GM19351 (cell line): ENCODE data around the gene SRCIN1.
"Not testable (repeated sequence)": the region's sequence is repeated elsewhere in the genome, so short reads cannot be mapped to it uniquely, and the experiment has no call there.

Source experiments
- ATAC-seq: cut with Tn5 transposase; IDR thresholded peaks from one replicate; pipeline ENCODE4 v1.9.1; 2021; ENCODE audit warnings: mild to moderate bottlenecking, moderate library complexity; ENCODE audit not compliant: unreplicated experiment

Gene SRCIN1

GRCh38 chr17:38550661-38551060 lies 55.1 kb downstream of the SRCIN1 start:
- ATAC-seq, result no peak

GRCh38 chr17:38549285-38549684 lies 56.5 kb downstream of the SRCIN1 start:
- no peak for ATAC-seq

GRCh38 chr17:38547444-38547843 lies 58.3 kb downstream of the SRCIN1 start:
- ATAC-seq, result no peak

GRCh38 chr17:38546396-38546795 lies 59.4 kb downstream of the SRCIN1 start:
- ATAC-seq, result no peak

GRCh38 chr17:38545531-38546225 lies 60.1 kb downstream of the SRCIN1 start:
- no peak for ATAC-seq

GRCh38 chr17:38544839-38545209 lies 60.9 kb downstream of the SRCIN1 start:
- ATAC-seq, result no peak

- no peak for ATAC-seq
These were observed 61.4 kb downstream of the SRCIN1 start for GRCh38 chr17:38544175-38544838.

GRCh38 chr17:38543403-38544174 lies 62.2 kb downstream of the SRCIN1 start:
- ATAC-seq, result no peak

GRCh38 chr17:38542286-38542685 lies 63.5 kb downstream of the SRCIN1 start:
- ATAC-seq, result no peak

- ATAC-seq, result no peak
These were observed 64.5 kb downstream of the SRCIN1 start for GRCh38 chr17:38541281-38541680.

- no peak for ATAC-seq
These were observed 65.2 kb downstream of the SRCIN1 start for GRCh38 chr17:38540514-38541045.

GRCh38 chr17:38539386-38539785 lies 66.4 kb downstream of the SRCIN1 start:
- no peak for ATAC-seq

GRCh38 chr17:38538906-38539305 lies 66.8 kb downstream of the SRCIN1 start:
- ATAC-seq, result no peak

GRCh38 chr17:38536661-38537060 lies 69.1 kb downstream of the SRCIN1 start:
- ATAC-seq, result no peak

- no peak for ATAC-seq
These were observed 69.9 kb downstream of the SRCIN1 start for GRCh38 chr17:38535886-38536285.

- no peak for ATAC-seq
These were observed 71.3 kb downstream of the SRCIN1 start for GRCh38 chr17:38534498-38534885.

GRCh38 chr17:38533866-38534497 lies 71.8 kb downstream of the SRCIN1 start:
- no peak for ATAC-seq

- no peak for ATAC-seq
These were observed 72.5 kb downstream of the SRCIN1 start for GRCh38 chr17:38533241-38533640.

- ATAC-seq, result no peak
These were observed 73.3 kb downstream of the SRCIN1 start for GRCh38 chr17:38532451-38532850.

GRCh38 chr17:38531761-38532160 lies 74.0 kb downstream of the SRCIN1 start:
- ATAC-seq, result not testable (repeated sequence)

GRCh38 chr17:38530856-38531255 lies 74.9 kb downstream of the SRCIN1 start:
- ATAC-seq, result not testable (repeated sequence)
